GM10266 (cell line): ENCODE measurements around the gene MAS1L.

ENCODE experiments used
- DNase-seq: peaks from one replicate; pipeline ENCODE4 v3.0.0; 2012; ENCODE audit errors: extremely low spot score
- TF ChIP-seq, protein P1 (sequence below): IDR thresholded peaks from 2 replicates; pipeline ENCODE4 v1.5.1; 2012; ENCODE audit warnings: mild to moderate bottlenecking, low read depth; ENCODE audit not compliant: control insufficient read depth, insufficient read depth; ENCODE audit errors: missing control alignments

Gene MAS1L

DNA sequence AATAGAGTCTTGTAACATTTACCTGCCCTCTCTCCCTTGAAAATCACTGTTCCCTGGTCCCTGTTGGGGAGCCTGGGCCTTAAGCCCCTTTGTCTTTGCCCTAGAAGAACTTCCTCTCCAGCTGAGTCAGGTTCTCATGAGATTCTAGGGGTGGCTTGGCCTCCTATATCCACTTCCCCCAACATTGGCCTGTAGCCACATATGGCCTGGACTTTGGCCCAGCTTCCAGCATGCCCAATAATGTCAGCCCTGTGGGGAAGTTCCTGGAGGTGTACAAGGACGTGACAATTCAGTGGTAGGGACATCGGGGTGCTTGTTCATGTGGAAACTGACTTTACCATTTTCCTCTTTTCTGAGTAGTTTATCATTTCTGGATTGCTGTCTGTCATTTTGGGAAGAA lies 17.2 kb upstream of the MAS1L start:
- TF ChIP-seq, protein P1, sequence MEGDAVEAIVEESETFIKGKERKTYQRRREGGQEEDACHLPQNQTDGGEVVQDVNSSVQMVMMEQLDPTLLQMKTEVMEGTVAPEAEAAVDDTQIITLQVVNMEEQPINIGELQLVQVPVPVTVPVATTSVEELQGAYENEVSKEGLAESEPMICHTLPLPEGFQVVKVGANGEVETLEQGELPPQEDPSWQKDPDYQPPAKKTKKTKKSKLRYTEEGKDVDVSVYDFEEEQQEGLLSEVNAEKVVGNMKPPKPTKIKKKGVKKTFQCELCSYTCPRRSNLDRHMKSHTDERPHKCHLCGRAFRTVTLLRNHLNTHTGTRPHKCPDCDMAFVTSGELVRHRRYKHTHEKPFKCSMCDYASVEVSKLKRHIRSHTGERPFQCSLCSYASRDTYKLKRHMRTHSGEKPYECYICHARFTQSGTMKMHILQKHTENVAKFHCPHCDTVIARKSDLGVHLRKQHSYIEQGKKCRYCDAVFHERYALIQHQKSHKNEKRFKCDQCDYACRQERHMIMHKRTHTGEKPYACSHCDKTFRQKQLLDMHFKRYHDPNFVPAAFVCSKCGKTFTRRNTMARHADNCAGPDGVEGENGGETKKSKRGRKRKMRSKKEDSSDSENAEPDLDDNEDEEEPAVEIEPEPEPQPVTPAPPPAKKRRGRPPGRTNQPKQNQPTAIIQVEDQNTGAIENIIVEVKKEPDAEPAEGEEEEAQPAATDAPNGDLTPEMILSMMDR = no peak
- no peak for DNase-seq

DNA sequence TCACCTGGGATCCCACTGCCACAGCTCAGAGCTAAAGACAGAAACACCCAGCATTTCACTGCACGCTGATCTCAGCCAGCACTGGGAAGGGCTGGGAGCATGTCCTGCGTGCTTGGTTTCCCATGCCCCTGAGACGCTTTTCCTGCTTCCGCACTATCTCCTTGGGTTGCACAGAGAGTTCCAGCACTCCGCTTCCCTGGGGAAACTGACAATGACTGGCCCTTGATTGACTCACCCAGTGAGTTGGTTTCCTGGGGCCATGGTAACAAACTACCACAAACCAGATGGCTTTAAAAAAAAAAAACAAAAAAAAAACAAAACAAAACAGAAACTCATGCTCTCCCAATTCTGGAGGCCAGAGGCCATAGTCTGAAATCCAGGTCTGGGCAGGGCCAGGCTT lies 14.8 kb upstream of the MAS1L start:
- no peak for DNase-seq
- TF ChIP-seq, protein P1 = no peak

DNA sequence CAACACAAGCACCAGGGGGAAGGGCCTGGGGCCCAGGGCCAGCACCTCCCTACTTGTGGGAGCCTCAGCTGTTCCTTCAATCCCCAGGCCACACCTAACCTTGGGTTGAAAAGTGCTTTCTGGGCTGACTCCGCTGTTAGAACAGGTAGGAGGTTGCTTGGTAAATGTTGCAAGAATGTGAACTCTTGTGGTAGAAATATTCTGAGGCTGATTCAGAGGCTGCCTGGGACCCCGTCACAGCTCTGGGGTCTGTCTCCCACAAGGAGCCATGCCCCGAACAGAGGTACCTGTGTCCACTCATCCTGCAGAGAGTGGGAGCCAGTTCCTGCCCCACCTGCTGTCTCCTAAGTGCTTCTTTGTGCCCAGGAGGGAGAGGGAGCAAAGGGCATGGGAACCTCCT lies 14.4 kb upstream of the MAS1L start:
- TF ChIP-seq, protein P1 = no peak
- DNase-seq = no peak

DNA sequence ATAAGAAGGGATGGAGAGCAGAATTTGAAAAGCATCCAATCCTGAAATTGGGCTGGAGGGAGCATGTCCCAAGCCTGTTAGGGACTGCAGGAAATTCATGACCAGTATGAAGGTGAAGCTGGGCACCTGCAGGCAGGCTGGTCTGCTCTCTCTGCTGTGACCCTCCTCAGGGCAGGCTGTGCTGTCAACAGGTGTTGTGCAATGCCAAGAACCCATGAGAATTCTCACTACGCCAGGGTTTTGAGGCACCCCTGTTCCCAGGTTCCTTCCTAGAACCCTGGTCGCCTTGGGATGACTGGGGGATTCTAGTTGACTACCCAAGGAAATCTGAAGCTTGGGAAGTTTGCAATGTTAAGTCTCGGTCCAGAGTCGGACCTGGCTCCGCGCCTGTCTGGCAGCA lies 13.3 kb upstream of the MAS1L start:
- no peak for DNase-seq
- TF ChIP-seq, protein P1 = no peak

DNA sequence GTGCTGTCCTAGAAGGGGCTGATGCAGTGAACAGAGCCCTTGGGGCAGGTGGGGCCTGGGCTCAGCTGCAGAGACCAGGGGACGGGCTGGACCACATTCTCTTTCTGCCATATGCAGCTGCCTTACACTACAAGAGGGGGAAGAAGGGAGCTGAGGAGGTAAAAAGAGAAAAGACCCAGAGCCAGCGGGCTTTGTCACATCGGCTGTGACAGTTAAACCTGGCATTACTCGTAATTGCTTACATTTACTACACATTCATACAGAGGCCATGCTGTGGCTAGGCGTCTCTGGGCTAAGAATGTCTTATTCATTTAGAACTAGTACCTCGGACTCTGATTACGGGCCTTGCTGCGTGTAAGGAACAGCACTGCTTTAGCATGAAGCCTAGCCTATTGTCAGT lies 12.8 kb upstream of the MAS1L start:
- no peak for DNase-seq
- TF ChIP-seq, protein P1 = no peak

DNA sequence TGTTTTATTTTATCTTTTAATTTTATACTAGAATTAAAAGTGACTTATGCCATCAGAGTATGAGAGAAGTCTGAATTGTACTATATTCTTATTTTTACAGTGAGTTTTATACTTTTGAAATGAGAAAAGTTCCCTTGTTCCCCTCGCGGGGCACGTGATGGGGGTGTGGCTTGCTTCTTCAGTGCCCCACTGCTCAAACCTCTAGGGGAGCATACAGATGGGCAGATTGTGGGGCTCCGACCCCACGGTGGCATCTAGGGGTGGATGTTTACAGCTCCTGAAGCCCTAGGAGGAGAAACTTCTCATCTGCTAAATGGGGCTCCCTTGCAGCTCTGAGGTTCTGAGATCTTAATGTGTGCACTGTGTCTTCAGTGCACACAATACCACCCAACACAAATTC lies 11.9 kb upstream of the MAS1L start:
- TF ChIP-seq, protein P1 = no peak
- DNase-seq = no peak

DNA sequence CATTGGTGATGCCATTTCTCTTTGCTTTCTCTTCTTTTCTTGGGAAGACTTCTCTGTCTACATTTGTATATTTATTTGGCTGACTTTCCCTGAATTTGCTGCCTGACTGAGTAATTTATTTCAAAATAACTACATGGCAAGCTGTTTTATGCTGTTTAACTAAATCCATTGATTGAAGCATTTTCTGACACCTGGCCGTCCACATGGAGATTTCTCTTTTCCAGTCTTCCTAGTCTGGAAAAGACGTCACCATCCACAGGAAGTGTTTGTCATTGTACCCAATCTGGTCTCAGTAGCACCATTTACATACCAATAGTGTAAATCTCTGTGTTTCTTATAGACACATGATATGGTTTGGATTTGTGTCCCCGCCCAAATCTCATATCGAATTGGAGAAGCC lies 9.2 kb upstream of the MAS1L start:
- TF ChIP-seq, protein P1 = no peak
- no peak for DNase-seq
